B cell (primary cell): ENCODE measurements around the gene PMVK. TPM values are rescaled to one million over a fixed set of nuclear protein-coding genes. Genes with fewer than 3 reads are reported as not detected.

Source experiments
- ATAC-seq: fragments of 200-7000 bp; cut with Tn5 transposase; one replicate; pipeline ENCODE4 v1.10.0; 2021; ENCODE audit warnings: low read depth, mild to moderate bottlenecking, moderate number of reproducible peaks, moderate library complexity
- CTCF ChIA-PET: fragments of 350-600 bp; sonication (Branson Sonifier 250); formaldehyde crosslinking; loops from one replicate; lab custom pipeline; 2021; ENCODE audit warnings: antibody characterized with exemption, inconsistent platforms; lab: Charles Lee
- POLR2A ChIA-PET: fragments of 350-600 bp; sonication (Branson Sonifier 250); formaldehyde crosslinking; loops from one replicate; lab custom pipeline; 2021; ENCODE audit warnings: antibody characterized with exemption; lab: Charles Lee
- DNase-seq: peaks from one replicate; pipeline ENCODE4 v3.0.0; 2013
- H2AFZ ChIP-seq: 2 replicates; pipeline ENCODE4 v1.6.1; 2012; ENCODE audit warnings: mild to moderate bottlenecking, low read depth, low read length; ENCODE audit not compliant: insufficient read depth, poor library complexity, severe bottlenecking
- H3K27ac ChIP-seq, 2 donors: 1 replicate in 1 of 2; 2 replicates in 1 of 2; pipeline ENCODE4 v1.5.1; 2012 to 2013; ENCODE audit warnings: low read length in 2 of 2, mild to moderate bottlenecking in 2 of 2, moderate library complexity in 1 of 2
- H3K27me3 ChIP-seq, 4 experiments: fragments of 200-600 bp in 1 of 4; sonication (generic) in 1 of 4; replicated peaks in 1 of 4; 1 replicate in 2 of 4; 2 replicates in 2 of 4; pipeline versions ENCODE4 v1.6.1 to v1.7.0; 2013 to 2016; ENCODE audit warnings: low read length in 3 of 4, mild to moderate bottlenecking in 2 of 4, mixed read lengths in 1 of 4, moderate library complexity in 1 of 4; ENCODE audit not compliant: insufficient read depth in 4 of 4, control insufficient read depth in 3 of 4; ENCODE audit errors: control extremely low read depth in 1 of 4
- H3K36me3 ChIP-seq, 2 experiments: replicated peaks in 1 of 2; 1 replicate in 1 of 2; 2 replicates in 1 of 2; pipeline versions ENCODE4 v1.6.1 to v1.7.1; 2013; ENCODE audit warnings: low read length in 1 of 2; ENCODE audit not compliant: insufficient read depth in 2 of 2, control insufficient read depth in 1 of 2; ENCODE audit errors: control extremely low read depth in 1 of 2, extremely low read depth in 1 of 2
- H3K4me1 ChIP-seq, 2 donors: fragments of 200-600 bp in 1 of 2; sonication (generic) in 1 of 2; 1 replicate in 1 of 2; 2 replicates in 1 of 2; pipeline versions ENCODE4 v1.5.1 to v1.6.1; 2013 to 2017; ENCODE audit warnings: low read length in 2 of 2; ENCODE audit not compliant: control insufficient read depth in 2 of 2, insufficient read depth in 2 of 2
- H3K4me2 ChIP-seq: replicated peaks from 2 replicates; pipeline ENCODE3; 2012; ENCODE audit warnings: mild to moderate bottlenecking, low read depth, low read length; ENCODE audit not compliant: poor library complexity, severe bottlenecking
- H3K4me3 ChIP-seq, 5 experiments: fragments of 200-600 bp in 1 of 5; sonication (generic) in 1 of 5; 1 replicate in 3 of 5; 2 replicates in 2 of 5; pipeline versions ENCODE4 v1.5.1 to v1.7.0; 2011 to 2016; ENCODE audit warnings: low read length in 4 of 5, mild to moderate bottlenecking in 4 of 5, low read depth in 2 of 5, control low read depth in 1 of 5, moderate library complexity in 1 of 5; ENCODE audit not compliant: insufficient read depth in 1 of 5; ENCODE audit errors: control extremely low read depth in 1 of 5, extremely low read depth in 1 of 5
- H3K79me2 ChIP-seq: fragments of 200-600 bp; sonication (generic); one replicate; pipeline ENCODE4 v1.6.0; 2016; ENCODE audit warnings: low read length; ENCODE audit not compliant: control insufficient read depth, insufficient read depth
- H3K9ac ChIP-seq: fragments of 200-600 bp; sonication (generic); 2 replicates; pipeline ENCODE4 v1.6.1; 2017; ENCODE audit warnings: mild to moderate bottlenecking, low read length, moderate library complexity
- H3K9me3 ChIP-seq, 3 donors: one replicate each; pipeline versions ENCODE4 v1.6.1 to v1.7.1; 2013; ENCODE audit warnings: low read length in 2 of 3; ENCODE audit not compliant: control insufficient read depth in 2 of 3, insufficient read depth in 1 of 3; ENCODE audit errors: control extremely low read depth in 1 of 3
- H4K20me1 ChIP-seq: 2 replicates; pipeline ENCODE4 v1.6.0; 2012; ENCODE audit warnings: mild to moderate bottlenecking, low read length; ENCODE audit not compliant: insufficient read depth, control insufficient read depth, poor library complexity, severe bottlenecking
- H3K27ac Mint-ChIP-seq: one replicate; pipeline ENCODE4 v1.8.0; 2021; ENCODE audit warnings: mixed read lengths
- H3K27me3 Mint-ChIP-seq: one replicate; pipeline ENCODE4 v1.8.0; 2021; ENCODE audit warnings: mixed read lengths
- H3K4me1 Mint-ChIP-seq: one replicate; pipeline ENCODE4 v1.8.0; 2021; ENCODE audit warnings: mixed read lengths
- H3K4me3 Mint-ChIP-seq: one replicate; pipeline ENCODE4 v1.8.0; 2021; ENCODE audit warnings: mixed read lengths
- H3K9me3 Mint-ChIP-seq: one replicate; pipeline ENCODE4 v1.8.0; 2022; ENCODE audit warnings: mixed read lengths; ENCODE audit not compliant: insufficient read depth
- EZH2 ChIP-seq: IDR thresholded peaks from 2 replicates; pipeline ENCODE4 v1.6.1; 2012; ENCODE audit warnings: borderline replicate concordance, low read depth, mild to moderate bottlenecking, moderate library complexity, low read length; ENCODE audit not compliant: insufficient read depth, poor library complexity, severe bottlenecking
- WGBS: methylation state at CpG from one replicate; pipeline ENCODE4 v1.1.5; 2013; ENCODE audit warnings: missing lambda C conversion rate; ENCODE audit not compliant: insufficient coverage; 5-methylcytosine and 5-hydroxymethylcytosine counted together
- intact Hi-C: fragments of 100-400 bp; cut with micrococcal nuclease; formaldehyde crosslinking; loops from one replicate; pipeline ENCODE4 v1.10.0; 2022
- polyA plus RNA-seq: library from polyadenylated mRNA; depleted of rRNA; stranded (reverse); fragments of >200 nt; gene quantifications from 2 replicates; pipeline ENCODE4 v1.2.3, GENCODE V29; 2012
- total RNA-seq, 2 donors: library from RNA; stranded (reverse); fragments of 120-200 nt in 1 of 2; gene quantifications; 1 replicate in 1 of 2; 2 replicates in 1 of 2; pipeline versions ENCODE4 v1.2.3 to v1.2.4, GENCODE V29; 2013 to 2022
- TF ChIP-seq, protein P1 (sequence below): fragments of 200-600 bp; IDR thresholded peaks from one replicate; pipeline ENCODE4 v1.8.0; 2022; ENCODE audit warnings: antibody characterized with exemption, mild to moderate bottlenecking

The PMVK gene
- total and polyA plus RNA-seq, 2 donors (not counting 1 experiment from before 2014, with no cell fraction given), result 15.0 to 15.4 TPM

DNA sequence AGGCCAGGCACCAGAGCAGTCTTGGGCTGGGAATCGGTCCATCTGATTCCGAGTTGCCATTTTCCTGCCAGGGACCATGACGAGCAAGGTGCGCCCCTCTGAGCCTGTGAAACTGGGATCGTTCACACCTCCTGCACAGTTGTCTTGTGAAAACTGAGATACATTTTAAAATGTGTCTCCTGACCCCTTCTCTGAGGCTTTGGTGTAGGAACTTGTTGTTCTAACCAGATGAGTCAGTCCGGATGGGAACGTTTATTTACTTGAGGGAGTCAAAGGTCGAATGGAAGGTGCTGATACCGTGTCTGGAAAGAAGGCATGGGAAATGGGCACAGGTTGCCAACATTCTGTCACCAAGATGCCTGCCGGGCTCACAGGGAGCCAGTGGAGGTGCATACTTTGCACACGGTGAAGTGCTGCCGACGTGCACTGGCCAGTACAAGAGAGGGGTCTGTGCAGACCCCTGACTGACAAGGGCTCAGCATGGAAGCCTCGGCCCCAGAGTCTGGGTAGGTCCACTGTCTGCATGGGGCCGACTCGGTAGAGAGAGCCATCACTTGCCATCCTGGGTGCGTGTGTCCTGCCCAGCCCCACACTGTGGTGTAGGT lies 59.0 kb downstream of the PMVK start:
- H3K27ac Mint-ChIP-seq, result no peak overlapping the region
- intact Hi-C loops, result no loop called here
- ATAC-seq (no peak), DNase-seq (no peak)
- H3K27me3 Mint-ChIP-seq, result no peaks in the 10 kb centered on the region
- H3K4me1 Mint-ChIP-seq, result no peaks in the 10 kb centered on the region
- Histone ChIP-seq H3K79me2 (no peaks in the 10 kb centered on the region), H4K20me1 (no peaks in the 10 kb centered on the region), H3K36me3 (no peaks in the 10 kb centered on the region), H3K4me2 (no peak overlapping the region), H3K9ac (no peak overlapping the region), H3K27me3 (no peaks in the 10 kb centered on the region), H3K9me3 (no peaks in the 10 kb centered on the region), H3K4me3 (no peak overlapping the region), H2AFZ (no peak overlapping the region), H3K27ac (no peak overlapping the region), H3K4me1 (peaks cover 0 to 2% of the 10 kb centered on the region in 2 donors)
- WGBS, result 91% methylated on average over 17 of the region's 17 CpGs
- TF ChIP-seq EZH2, result no peak
- TF ChIP-seq, protein P1, sequence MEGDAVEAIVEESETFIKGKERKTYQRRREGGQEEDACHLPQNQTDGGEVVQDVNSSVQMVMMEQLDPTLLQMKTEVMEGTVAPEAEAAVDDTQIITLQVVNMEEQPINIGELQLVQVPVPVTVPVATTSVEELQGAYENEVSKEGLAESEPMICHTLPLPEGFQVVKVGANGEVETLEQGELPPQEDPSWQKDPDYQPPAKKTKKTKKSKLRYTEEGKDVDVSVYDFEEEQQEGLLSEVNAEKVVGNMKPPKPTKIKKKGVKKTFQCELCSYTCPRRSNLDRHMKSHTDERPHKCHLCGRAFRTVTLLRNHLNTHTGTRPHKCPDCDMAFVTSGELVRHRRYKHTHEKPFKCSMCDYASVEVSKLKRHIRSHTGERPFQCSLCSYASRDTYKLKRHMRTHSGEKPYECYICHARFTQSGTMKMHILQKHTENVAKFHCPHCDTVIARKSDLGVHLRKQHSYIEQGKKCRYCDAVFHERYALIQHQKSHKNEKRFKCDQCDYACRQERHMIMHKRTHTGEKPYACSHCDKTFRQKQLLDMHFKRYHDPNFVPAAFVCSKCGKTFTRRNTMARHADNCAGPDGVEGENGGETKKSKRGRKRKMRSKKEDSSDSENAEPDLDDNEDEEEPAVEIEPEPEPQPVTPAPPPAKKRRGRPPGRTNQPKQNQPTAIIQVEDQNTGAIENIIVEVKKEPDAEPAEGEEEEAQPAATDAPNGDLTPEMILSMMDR, result no peak
- ChIA-PET CTCF (interaction anchor here (1.6 to 3.5 kb wide), 7 partner anchors 18 to 397 kb away, joined by 4 to 37 read pairs (median 9); partner anchors contain the start of gene PMVK), POLR2A (no interaction called here)
- H3K4me3 Mint-ChIP-seq, result no peak overlapping the region
- no peaks in the 10 kb centered on the region for H3K9me3 Mint-ChIP-seq

DNA sequence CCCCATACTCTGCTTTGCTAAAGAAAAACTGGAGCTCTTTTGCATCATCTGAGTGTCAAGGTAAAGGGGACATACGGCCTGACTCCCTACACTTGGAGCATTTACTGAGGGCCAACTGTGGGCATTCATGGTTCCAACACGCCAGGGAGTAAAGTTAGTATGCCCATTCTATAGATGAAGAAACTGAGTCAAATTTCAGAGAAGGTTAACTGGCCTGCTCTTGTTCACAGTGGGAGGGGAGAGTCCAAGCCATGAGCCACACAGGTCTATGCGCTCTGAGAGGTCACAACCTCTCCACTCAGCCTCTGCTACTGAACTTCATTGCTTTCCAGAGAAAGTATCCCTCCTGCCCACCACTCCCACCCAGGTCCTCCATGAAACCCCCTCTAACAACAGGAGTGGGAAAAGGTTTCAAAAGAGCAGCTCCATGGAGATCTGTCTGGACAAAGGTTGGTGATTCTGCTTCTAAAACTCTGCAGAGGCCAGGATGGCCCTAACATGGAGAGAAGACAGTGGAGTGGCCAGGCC lies 59.6 kb downstream of the PMVK start:
- H3K27ac ChIP-seq, result no peak overlapping the region
- H3K9me3 ChIP-seq, result no peaks in the 10 kb centered on the region
- TF ChIP-seq, protein P1, result no peak
- TF ChIP-seq EZH2, result no peak
- no peak overlapping the region for H3K4me2 ChIP-seq
- H3K27me3 ChIP-seq, result no peaks in the 10 kb centered on the region
- CTCF ChIA-PET, result interaction anchor here (1.0 to 3.5 kb wide), 5 partner anchors 10 to 317 kb away, joined by 3 to 37 read pairs (median 4); no protein-coding TSS in a partner anchor
- no peak overlapping the region for H3K4me3 ChIP-seq
- POLR2A ChIA-PET, result no interaction called here
- Mint-ChIP-seq H3K4me1 (no peaks in the 10 kb centered on the region), H3K9me3 (no peaks in the 10 kb centered on the region), H3K4me3 (no peak overlapping the region), H3K27me3 (no peaks in the 10 kb centered on the region), H3K27ac (no peak overlapping the region)
- no peaks in the 10 kb centered on the region for H4K20me1 ChIP-seq
- DNase-seq, result no peak
- WGBS, result 90% methylated on average over 2 of the region's 3 CpGs
- no peak overlapping the region for H3K9ac ChIP-seq
- H3K79me2 ChIP-seq, result no peaks in the 10 kb centered on the region
- no peak overlapping the region for H2AFZ ChIP-seq
- intact Hi-C loops, result no loop called here
- ATAC-seq, result no peak
- no peaks in the 10 kb centered on the region for H3K36me3 ChIP-seq
- H3K4me1 ChIP-seq, result peaks cover 0 to 2% of the 10 kb centered on the region in 2 donors
